ENCODE measurements around the gene SORCS2. TPM values are rescaled to one million over a fixed set of nuclear protein-coding genes. Genes with fewer than 3 reads are reported as not detected.

SORCS2 gene
- total RNA-seq, 1 experiment from 2014 or later, result 0.06 TPM

GRCh38 chr4:7247521-7247920 is 55.2 kb downstream of the SORCS2 start:
- DNase-seq (ENCODE audit: low spot score), result no peak
- no peak for TF ChIP-seq CTCF (conservative IDR thresholded peaks at IDR 0.05; ENCODE audit: low read depth, low read length)
- TF ChIP-seq EZH2 (IDR thresholded peaks at IDR 0.05; ENCODE audit: borderline replicate concordance, low read depth, low read length, poor library complexity, severe bottlenecking), result no peak
- no peaks in the 10 kb centered on the region for H3K9me3 ChIP-seq (ENCODE audit: low read depth, low read length, poor library complexity, severe bottlenecking)
- H3K4me3 ChIP-seq (ENCODE audit: low read depth, low read length, poor library complexity, severe bottlenecking), result no peak overlapping the region
- peaks cover 4% of the 10 kb centered on the region for H3K27me3 ChIP-seq (replicated peaks; ENCODE audit: insufficient read depth, low read depth, low read length, poor library complexity)
- intact Hi-C loops (cut with micrococcal nuclease; ENCODE audit: unreplicated experiment), result no loop called here
- H3K36me3 ChIP-seq (ENCODE audit: insufficient read depth, low read length, poor library complexity, severe bottlenecking), result no peaks in the 10 kb centered on the region
- POLR2A ChIA-PET (ENCODE audit: low non-redundant PET), result no interaction called here
- H3K27ac ChIP-seq (ENCODE audit: low read depth, low read length, poor library complexity, severe bottlenecking), result no peak overlapping the region
- BruUV-seq (replicated peaks), result no TSS peak
- no peaks in the 10 kb centered on the region for H3K4me1 ChIP-seq (ENCODE audit: insufficient read depth, low read length, poor library complexity, severe bottlenecking)
- CTCF ChIA-PET, result no interaction called here

DNA sequence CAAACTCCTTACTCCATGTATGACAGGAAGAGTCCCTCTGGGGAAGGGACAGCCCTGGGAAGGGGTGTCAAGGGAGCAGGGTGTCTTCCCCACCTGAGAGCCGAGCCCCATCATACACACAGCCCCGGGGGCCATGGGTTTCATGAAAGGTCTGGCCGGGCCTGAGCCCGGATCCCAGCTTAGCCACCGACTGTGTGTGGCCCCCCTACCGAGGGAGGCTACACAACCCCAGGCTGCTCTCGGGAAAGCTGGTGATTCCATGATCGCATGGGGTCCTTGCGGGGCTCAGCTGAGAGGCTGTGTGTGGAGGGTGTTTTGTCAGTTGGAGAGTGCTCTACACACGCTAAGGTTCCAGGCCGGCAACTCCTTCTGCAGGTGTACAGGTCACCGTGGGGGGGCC is 55.6 kb downstream of the SORCS2 start:
- no TSS peak for BruUV-seq (replicated peaks)
- ChIA-PET CTCF (no interaction called here), POLR2A (ENCODE audit: low non-redundant PET) (no interaction called here)
- H3K27me3 ChIP-seq (replicated peaks; ENCODE audit: insufficient read depth, low read depth, low read length, poor library complexity), result peaks cover 4% of the 10 kb centered on the region
- TF ChIP-seq CTCF (conservative IDR thresholded peaks at IDR 0.05; ENCODE audit: low read depth, low read length) (no peak), EZH2 (IDR thresholded peaks at IDR 0.05; ENCODE audit: borderline replicate concordance, low read depth, low read length, poor library complexity, severe bottlenecking) (no peak)
- H3K36me3 ChIP-seq (ENCODE audit: insufficient read depth, low read length, poor library complexity, severe bottlenecking), result no peaks in the 10 kb centered on the region
- no peaks in the 10 kb centered on the region for H3K4me1 ChIP-seq (ENCODE audit: insufficient read depth, low read length, poor library complexity, severe bottlenecking)
- intact Hi-C loops (cut with micrococcal nuclease; ENCODE audit: unreplicated experiment), result no loop called here
- no peak for DNase-seq (ENCODE audit: low spot score)
- H3K4me3 ChIP-seq (ENCODE audit: low read depth, low read length, poor library complexity, severe bottlenecking), result no peak overlapping the region
- H3K27ac ChIP-seq (ENCODE audit: low read depth, low read length, poor library complexity, severe bottlenecking), result no peak overlapping the region
- no peaks in the 10 kb centered on the region for H3K9me3 ChIP-seq (ENCODE audit: low read depth, low read length, poor library complexity, severe bottlenecking)

DNA sequence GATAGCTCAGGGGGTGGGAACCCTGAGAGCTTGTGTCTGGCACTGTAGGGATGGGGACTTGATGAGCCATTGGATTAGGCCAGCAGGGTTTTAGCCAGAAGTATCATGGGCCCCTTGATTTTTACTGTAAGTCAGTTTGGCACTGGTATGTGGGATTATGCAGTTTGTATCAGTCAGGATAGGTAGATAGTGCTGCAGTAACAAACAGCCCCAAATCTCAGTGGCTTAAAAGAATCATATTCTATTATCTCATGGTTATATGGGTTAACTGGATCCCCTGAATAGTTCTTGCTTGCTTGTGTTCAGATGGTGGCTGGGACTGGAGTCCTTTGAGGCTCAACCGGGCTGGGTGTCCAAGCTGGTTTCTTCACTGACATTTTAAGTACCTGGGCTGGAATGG is 56.5 kb downstream of the SORCS2 start:
- Histone ChIP-seq H3K36me3 (ENCODE audit: insufficient read depth, low read length, poor library complexity, severe bottlenecking) (no peaks in the 10 kb centered on the region), H3K27me3 (replicated peaks; ENCODE audit: insufficient read depth, low read depth, low read length, poor library complexity) (peaks cover 4% of the 10 kb centered on the region), H3K27ac (ENCODE audit: low read depth, low read length, poor library complexity, severe bottlenecking) (no peak overlapping the region), H3K4me1 (ENCODE audit: insufficient read depth, low read length, poor library complexity, severe bottlenecking) (no peaks in the 10 kb centered on the region), H3K9me3 (ENCODE audit: low read depth, low read length, poor library complexity, severe bottlenecking) (no peaks in the 10 kb centered on the region), H3K4me3 (ENCODE audit: low read depth, low read length, poor library complexity, severe bottlenecking) (no peak overlapping the region)
- no peak for TF ChIP-seq EZH2 (IDR thresholded peaks at IDR 0.05; ENCODE audit: borderline replicate concordance, low read depth, low read length, poor library complexity, severe bottlenecking)
- no peak for TF ChIP-seq CTCF (conservative IDR thresholded peaks at IDR 0.05; ENCODE audit: low read depth, low read length)
- intact Hi-C loops (cut with micrococcal nuclease; ENCODE audit: unreplicated experiment), result no loop called here
- BruUV-seq (replicated peaks), result no TSS peak
- ChIA-PET POLR2A (ENCODE audit: low non-redundant PET) (no interaction called here), CTCF (no interaction called here)
- DNase-seq (ENCODE audit: low spot score), result no peak

Data from A673 (cell line).